Raji (cell line): ENCODE data around the gene ZXDC.

Experiments used
- POLR2A ChIP-seq: IDR thresholded peaks from 2 replicates; pipeline ENCODE4 v1.6.1; 2011; ENCODE audit warnings: low read depth, low read length, control low read depth; ENCODE audit not compliant: insufficient read depth

Gene ZXDC

DNA sequence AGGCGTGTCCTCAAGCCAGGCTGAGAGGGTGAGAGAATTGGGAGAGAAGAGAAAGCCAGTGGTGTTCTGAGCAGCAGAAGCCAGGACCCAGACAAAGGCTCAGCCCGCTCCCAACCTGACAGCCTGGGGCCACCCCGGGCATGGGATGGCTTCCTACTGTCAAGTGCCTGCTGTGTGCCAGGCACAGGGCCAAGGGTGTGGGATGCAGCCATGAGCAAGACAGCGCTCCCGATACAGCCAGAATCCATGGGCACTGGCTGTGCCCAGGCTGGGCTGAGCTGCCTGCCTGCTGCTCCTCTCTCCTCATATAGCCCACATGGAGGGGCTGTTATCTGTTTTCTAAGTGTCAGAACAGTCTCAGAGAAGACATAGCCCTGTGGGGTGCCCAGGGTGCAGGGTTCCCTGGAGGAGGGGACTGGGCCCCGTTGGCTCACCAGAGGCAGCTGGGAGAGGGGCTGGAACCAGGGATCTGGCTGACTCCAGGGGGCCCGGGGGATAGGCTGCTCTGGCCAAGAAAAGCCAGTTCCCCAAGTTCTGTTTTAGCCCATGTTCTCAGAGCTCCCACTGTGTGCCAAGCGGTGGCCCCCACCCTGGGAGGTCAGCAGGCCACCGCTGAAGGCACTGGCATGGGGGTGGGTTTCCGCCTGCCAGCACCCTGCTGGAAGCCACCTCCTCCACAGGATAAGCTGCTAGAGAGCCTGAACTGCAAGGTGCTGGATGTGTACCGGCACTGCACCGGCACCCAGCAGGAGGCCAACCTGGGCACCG is 42.0 kb downstream of the ZXDC start:
- TF ChIP-seq POLR2A, result no peak

DNA sequence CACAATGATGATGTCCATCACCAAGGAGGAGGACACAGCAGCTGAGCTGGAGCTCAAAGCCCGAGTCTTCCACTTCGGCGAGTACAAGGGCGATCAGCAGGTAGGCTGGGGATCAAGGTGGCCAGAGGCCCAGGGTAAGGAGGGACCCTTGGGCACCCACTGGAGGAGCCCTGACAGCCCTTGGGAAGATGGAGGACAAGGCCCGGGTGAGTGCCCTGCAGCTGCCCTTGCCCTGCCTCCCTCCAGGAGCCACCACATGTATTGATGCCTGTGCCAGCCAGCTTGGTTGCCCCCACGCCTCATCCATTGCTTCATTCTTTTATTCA is 42.6 kb downstream of the ZXDC start:
- TF ChIP-seq POLR2A, result no peak

DNA sequence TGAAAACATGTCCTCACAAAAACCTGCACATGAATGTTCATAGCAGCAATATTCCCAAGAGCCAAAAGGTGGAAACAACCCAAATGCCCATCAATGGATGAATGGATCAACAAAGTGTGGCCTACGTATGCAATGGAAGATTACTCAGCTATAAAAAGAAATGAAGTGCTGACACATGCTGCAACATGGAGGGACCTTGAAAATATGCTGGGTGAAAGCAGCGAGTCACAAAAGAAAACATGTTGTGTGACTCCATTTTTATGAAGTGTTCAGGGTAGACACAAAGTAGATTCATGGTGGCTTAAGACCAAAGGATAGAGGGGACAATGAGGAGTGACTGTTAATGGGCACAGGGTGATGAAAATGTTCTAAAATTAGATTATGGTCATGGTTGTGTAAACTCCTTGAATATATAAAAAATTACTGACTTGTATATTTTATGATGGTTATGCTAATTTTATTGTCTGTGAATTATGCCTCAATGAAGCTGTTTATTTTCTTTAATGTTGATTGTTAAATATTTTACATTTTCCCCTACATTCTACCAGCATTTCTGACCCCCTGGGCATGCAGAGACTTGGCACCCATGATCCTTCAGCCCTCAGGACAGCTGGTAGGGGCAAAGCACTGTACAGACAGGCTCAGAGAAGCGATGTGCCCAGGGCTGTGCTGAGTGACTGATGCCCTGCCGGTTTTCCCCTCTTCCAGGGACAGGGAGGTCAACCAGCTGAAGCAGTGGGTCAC is 43.2 kb downstream of the ZXDC start:
- TF ChIP-seq POLR2A, result no peak

DNA sequence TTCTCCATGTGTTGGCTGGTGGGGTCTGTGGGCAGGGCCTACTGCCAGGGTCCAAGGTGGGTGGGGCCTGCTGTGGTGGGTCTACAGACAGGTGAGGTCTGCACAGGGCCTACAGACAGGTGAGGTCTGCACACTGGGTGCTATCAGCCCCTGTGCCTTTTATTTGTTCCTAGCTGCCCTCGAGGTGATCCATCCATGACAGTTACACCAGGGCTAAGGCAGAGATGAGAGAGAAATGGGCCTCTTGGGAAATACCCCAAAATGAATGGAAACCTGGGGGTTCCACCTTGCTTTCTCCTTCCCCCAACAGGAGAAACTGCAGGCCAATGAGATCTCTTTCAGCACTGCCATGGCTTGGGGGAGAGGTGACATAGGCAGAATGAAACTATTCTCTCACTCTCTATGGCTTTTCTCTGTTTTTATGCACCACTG is 44.6 kb downstream of the ZXDC start:
- TF ChIP-seq POLR2A, result no peak

DNA sequence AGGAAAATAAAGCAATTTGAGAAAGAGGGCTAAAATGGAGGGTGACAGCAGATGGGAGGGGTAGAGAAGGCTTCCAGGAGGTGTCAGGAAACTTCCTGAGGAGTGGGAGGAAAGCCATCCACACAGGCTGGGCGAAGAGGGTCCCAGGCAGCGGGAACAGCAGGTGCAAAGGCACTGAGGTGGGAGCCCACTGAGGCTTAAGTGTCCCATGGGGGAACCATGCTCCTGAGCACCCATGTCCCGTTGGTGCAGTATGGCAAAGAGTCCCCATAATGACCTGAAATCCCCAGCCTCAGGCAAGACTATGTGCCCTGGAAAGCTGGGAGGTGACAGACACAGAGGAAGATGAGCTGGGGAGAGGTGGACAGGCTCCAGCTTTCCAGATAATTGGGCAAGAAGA is 50.9 kb downstream of the ZXDC start:
- no peak for TF ChIP-seq POLR2A

DNA sequence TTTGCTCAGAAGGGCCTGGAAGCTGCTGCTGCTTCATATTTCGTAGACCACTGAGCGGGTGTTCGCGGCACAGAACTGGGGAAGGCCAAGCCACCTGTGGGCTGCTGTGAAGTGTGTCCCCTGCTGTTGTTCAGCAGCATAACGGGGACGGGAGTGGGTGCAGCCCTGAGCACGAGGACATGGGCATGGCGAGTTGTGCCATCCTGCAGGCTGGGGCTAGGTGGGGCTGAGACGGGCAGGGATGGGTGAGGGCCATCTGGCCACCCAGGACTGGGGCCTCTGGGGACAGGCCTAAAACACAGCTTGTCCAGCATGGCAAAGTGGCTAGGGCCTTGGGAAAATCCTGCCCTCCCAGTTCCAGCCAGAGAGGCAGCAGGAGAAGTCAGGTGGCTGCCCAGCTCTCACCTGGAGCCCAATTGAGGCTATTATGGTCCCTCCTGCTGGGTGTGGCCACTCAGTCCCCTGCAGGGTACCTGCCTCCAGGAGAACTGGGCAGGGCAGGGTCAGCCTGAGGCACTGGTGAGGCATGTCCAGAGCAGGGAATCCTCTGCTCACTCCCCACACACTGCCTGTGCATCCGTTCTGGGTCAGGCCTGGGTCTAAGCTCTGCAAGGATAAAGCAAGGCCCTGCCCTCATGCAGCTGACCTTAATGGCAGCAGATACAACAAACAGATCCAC is 51.5 kb downstream of the ZXDC start:
- no peak for TF ChIP-seq POLR2A

DNA sequence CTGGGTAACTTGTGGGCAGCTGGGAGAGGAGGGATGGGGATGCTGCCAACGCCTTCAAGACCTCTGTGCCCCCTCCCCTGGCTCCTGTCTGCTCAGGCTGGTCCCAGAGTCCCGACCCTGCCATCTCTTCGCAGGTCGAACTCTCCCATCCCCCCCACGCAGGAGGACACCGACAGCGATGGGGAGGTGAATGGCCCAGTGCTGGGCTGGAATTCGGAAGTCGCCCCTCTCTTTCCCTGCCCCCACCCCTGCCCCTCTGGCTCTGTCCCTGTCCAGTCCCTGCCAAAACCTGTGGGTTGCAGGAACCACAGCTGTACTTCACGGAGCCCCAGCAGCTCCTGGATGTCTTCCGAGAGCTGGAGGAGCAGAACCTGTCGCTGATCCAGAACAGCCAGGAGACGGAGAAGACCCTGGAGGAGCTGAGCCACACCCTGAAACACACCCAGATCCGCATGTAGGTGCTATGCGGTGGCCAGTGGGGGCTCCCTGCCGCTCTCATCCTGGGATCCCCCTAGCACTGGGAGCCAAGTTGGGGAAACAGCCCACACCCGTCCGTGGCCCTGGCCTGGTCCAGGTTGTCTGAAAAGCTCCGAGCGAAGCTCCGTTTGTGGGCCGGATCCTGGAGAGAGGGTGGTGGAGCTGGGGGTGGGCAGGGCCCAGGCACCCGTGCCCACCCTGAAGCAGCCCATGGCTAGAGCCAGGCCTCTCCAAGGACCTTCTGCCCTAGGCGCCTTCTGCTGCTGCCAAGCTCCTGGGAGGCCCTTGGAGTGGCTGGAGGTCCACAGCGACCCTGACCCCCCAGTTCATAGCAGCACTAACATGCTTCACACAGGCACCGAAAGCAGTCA is 52.3 kb downstream of the ZXDC start:
- no peak for TF ChIP-seq POLR2A

DNA sequence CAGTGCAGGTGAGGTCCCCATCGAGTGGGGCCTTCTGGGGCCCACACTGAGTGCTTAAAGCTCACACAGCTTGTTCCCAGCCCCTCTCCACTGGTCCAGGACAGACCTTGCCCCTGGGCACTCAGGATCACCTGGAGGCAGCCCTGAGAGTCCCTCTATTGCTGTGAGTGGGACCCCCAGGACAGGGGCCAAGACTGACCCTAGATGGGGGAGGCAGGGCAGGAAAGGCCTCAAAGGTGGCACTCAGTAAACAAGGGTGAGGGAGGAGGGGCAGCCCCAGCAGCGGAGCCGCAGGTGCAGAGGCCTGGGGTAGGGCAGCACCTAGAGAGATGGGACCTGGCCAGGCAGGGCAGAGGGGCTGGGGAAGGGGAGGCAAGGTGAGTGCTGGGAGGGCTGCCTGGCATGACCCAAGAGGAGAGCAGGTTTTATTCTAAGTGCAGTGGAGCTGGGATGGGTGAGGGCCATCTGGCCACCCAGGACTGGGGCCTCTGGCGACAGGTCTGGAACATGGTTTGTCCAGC is 53.1 kb downstream of the ZXDC start:
- no peak for TF ChIP-seq POLR2A

DNA sequence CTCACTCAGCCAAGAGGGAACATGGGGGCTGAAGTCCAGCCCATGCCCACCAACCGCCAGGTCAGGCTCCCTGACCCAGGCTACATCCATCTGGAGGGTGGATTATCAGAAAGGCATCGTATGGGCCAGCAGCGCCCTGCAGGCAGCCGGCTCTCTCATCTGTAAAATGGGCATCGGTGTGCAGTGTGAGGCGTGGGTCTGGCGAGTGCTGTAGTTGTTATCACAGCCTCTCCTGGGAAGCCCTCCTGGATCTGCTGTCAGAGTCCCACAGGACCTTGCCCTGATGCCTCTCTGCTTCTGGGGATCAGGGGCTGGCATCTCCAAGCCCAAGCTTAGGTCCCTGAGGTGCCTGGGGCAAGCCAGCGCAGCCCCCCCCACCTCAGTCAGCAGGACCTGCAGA is 53.6 kb downstream of the ZXDC start:
- TF ChIP-seq POLR2A, result no peak

DNA sequence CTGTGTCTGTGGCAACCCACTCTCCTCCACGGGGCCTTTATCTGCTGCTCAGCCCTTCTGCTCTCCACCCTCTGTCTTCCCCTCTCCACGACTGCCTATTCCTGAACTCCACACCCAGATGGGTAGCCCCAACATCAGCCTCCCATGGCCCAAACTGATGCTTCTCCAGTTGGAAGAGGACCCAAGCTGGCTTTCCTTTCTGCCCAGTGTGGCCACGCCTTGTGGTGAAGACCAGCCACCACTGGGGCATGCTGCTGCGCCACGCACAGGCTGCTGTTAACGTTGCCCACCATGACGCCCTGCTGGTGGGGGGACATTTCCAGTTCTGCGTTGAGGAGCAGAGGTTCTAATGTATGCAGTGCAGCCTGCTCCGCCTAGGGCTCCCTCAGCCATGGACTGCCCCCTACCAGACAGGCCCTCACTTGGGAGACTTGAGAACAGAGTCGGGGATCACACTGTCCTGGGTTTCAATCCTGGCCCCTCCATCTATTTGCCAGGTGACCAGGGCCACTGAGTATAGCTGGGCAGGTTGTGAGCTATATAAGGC is 54.0 kb downstream of the ZXDC start:
- no peak for TF ChIP-seq POLR2A

DNA sequence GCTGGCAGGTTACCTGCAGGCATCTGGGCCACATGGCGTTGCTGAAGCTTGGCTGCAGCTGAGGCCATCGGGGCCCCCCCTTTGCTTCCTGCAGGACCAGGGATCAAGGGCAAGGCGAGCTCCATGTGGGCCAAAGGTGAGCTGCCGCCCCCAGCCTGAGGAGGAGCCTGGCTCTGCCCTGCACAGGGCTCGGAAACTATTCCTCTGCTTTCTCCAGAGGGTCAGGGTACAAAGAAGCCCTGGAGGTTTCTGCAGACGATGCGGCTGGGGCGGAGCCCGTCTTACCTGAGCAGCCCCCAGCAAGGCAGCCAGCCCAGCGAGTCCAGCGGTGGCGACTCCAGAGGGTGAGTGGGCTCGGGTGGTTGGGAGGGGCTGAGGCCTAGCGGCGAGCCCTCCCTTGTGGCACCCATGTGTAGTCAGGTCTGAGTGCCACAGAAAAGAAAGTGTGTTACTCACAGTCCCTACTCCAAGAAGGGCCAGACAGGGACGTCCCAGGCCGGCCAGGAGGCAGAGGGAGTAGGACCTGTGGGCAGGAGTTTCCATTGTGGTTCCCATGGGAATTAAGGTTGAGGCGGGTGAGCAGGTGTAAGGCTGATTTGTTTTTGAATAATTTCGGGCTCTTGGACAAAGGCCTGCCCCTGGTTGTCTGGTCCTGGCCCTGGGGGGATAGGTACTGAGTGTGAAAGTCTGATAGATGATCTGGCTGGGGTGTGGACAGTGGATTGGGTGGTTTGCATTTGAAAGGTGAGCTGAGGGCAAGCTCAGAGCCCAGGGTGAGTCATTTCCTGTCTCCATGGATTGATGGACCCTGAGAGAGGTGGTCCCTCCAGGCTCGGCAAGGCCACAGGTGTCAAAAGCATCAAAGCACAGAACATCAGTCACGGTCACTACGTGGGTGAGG is 55.6 kb downstream of the ZXDC start:
- no peak for TF ChIP-seq POLR2A

DNA sequence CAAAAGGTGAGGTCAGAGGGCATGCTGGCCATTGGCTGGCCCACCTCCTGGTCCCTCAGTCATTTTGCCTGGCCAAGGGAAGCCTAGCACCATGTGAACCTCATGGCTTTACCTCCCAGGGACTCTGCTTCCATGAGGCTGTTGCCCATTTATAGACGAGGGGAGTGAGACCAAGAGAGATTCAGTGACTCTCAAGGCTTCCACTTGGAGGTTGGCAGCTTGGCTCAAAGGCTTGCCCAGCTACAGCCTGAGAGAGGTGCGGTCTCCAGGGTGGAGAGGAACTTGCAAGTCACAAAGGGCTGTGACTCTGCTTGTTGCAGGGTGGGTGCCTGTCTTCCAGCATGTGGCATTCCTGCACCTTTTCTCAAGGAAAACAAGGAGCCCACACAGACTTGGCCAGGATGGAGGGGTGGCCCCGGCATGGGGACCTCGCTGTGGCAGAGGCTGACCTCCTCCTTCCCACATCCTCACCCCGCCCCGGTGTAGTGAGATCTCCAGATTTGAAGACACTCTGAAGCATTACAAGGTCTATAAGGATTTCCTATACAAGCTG is 56.5 kb downstream of the ZXDC start:
- no peak for TF ChIP-seq POLR2A

DNA sequence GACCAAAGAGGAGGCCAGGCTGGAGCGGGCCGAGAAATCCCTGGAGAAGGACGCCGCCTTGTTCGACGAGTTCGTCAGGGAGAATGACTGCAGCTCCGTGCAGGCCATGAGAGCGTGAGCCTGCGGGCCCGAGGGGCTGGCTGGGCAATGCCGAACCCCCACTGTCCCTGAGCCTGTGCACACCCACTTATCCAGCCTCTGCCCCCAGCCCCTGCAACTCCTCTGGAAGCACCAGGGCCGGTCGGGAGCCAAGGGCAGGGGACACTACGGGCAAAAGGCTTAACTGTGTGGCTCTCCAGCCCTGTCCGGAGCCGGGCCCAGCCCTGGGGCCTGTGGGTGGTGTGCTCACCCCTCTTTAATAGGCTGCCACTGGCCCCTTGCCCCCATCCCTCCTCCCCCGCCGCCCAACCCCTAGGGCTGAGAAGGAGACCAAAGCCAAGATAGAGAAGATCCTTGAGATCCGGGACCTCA is 57.0 kb downstream of the ZXDC start:
- TF ChIP-seq POLR2A, result no peak
